Measurements from ENCODE around the gene SYT1.
"Not testable (repeated sequence)": the region's sequence is repeated elsewhere in the genome, so short reads cannot be mapped to it uniquely, and the experiment has no call there.

The SYT1 gene

DNA sequence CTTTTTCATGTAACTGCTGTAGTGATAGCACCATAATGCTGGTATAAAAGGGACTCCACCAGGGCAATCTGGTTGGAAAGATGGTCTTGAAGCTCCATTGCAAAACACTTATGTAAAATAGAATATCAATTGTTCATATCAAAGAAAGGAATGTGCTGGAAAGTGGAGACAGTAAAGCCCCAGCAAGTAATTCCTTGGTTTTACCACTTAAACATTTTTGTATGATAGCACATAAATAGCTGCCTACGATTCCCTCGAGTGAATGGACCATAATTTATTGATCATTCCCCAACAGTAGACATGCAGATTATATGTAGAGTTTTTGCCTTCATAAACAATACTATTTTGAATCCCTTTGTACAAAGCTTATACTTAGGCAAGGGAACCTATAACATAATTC is 550.7 kb downstream of the SYT1 start:
- no peak for DNase-seq

DNA sequence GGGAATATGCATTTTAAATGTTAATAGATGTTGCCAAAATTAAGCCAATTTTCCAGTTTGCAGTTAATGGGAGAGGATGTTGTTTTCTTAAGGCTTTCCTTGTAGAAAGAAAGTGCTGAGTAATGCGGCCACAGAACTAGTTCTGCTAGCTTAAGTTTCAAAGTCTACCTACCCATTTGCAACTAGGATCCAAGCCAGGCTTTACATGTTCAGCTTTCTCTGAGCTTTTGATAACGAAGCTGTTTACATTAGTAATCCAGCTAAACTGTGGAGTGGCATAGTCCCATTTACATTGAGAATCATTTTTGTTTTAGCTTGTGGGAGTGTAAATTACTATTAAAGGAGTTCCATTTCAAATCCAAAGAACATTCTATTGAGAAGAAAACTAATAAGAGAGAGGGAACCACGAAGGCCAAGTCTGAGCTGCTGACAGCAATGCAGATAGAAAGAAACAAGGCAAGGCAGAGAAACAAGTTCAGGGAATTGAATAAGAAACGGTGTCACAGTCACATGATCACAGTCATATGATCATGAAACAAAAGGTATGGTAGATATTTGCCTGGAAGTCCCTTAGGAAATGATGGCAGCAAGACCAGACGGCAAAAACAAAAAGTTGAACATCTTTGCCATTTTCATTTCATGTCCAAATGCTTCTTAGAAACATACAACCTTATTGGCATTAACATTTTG is 551.3 kb downstream of the SYT1 start:
- DNase-seq, result no peak

DNA sequence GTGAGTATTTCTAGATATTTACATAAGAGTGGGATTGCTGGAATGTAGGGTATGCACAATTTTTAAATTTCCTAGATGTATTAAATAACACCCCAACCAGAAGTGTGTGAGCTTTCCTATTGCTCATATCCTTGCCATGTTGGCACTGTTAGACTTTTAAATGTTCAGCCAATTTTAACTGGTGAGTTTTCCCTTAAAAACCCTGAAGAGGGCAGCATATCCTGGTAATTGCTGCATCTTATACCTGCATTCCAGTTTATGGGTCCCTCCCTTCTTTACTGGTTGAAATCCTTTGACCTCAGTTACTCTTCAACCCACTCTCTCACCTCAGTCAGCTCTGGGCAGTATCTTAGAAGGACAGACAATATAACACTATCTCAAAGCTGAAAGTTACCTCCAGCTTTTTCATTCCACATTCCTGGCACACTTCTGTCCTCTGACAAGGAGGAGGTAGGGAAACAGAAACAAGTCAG is 555.6 kb downstream of the SYT1 start:
- DNase-seq, result peak; percentile 94

DNA sequence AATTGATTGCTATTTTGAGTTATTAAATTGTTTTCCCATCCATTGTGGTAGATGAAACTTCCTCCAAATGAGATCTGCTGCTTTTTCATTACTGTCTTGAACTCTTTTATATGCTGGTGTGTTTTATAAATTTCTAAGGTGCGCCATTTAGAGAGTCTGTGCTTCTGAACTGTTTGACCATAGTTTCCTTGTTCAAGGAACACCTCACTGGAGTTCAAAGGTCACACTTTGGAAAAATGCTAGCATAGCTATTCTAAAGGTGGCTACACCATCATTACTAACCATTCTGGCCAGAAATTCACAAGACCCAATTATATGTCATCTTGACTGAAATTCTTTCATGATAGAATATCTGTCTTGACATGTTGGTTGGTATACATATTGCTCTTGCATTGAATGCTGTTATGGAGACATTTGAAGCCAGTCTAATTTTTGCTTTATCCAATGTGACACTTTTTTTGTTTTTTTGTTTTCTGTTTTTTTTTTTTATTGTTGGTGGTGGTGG is 556.7 kb downstream of the SYT1 start:
- DNase-seq, result no peak

- peak; percentile 96 for DNase-seq
Measured at GRCh38 chr12:79422060-79422812, 557.7 kb downstream of the SYT1 start.

DNA sequence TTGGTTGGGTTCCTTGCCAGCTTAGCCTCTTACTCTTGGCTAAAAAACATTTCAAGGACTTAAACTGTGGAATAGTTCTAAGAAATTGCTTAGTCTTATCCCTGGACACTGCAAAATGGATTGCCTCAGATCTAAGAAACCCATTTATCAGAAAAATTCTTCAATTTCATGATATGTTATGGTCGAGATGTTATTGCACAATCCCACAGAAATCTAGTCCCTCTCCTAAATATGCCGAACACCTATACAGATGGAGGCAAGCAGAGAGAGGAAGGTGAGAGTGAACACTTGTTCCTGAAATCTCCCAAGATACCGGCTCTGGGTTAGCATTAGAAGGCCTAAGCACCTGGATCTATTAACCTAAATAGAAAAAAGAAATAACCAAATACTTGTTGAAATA is 559.0 kb downstream of the SYT1 start:
- DNase-seq, result no peak

GRCh38 chr12:79424109-79424721 is 559.6 kb downstream of the SYT1 start:
- peak; percentile 97 for DNase-seq

DNA sequence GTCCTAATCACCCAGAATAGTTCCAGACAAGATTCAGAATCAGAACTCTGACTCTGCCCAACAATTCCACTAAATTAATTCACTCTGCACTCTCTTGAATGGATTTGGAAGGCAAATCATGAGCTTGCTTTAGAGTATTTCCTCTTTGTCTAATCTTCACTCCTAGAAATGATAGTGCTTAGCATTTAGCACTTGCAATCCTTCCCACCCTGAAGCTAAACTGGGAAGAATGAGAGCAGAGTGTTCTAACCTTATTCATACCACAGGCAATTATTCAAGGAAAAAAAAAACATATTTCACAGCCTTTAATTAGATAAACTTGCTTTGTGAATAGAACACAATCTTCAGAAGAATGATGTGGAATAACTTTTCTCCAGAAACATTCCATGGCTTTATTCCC is 561.5 kb downstream of the SYT1 start:
- no peak for DNase-seq

DNA sequence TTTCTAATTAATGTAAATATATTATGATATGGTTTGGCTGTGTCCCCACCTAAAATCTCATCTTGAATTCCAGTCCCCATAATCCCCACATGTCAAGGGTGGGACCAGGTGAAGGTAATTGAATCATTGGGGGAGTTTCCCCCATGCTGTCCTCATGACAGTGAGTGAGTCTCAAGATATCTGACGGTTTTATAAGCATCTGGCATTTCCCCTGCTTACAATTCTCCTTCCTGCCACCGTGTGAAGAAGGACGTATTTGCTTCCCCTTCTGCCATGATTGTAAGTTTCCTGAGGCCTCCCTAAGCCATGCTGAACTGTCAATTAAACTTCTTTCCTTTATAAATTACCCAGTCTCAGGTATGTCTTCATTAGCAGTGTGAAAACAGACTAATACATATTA is 562.2 kb downstream of the SYT1 start:
- DNase-seq, result not testable (repeated sequence)

GRCh38 chr12:79433465-79434072 is 569.0 kb downstream of the SYT1 start:
- DNase-seq, result no peak

GRCh38 chr12:79434561-79434960 is 570.0 kb downstream of the SYT1 start:
- no peak for DNase-seq

DNA sequence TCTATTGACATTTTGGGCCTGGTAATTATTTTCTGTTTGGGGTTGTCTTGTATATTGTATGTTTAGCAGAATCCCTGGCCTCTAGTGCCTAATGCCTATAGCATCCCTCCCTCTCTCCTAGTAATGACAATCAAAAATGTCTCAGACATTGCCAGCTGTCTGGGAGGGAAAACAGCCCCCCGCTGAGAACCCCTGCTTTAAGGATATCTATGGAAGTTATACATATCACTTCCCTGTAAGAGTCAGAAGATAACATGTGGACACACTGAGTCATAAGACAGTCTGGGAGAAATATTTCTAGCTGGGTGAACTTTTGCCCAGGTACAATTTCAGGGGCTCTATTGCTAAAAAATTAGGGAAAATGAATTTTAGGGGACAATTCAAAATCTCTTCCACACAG is 571.2 kb downstream of the SYT1 start:
- DNase-seq, result no peak

GRCh38 chr12:79438480-79439174 is 574.1 kb downstream of the SYT1 start:
- no peak for DNase-seq

DNA sequence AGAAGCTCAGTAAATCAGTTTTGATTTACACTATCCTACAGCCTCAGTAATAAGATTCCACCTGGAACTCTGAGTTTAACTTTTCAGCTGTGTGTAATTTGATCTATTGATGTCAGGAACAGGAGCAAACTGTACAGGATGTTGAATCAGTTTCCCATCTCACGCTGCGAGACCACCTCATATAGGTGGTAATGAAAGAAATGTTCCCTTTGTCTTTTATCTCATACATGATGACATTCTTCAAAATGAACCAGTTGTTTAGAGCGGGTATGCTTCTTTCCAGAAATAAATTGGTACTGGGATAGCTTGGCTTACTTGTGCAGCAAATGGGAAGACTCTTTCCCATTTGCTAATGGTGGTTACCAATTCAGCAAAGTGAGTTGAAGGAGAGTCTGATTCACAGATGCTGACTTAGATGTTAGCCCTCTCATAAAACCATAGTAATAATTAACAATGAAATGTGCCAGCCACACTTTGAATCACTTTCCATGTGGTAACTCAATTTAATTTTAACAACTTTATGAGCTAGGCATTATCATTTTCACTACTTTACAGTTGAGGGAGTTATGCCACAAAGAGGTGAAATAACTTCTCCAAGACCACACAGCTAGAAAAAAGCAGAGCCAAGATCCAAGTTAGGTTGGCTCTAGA is 574.7 kb downstream of the SYT1 start:
- DNase-seq, result peak; percentile 91

DNA sequence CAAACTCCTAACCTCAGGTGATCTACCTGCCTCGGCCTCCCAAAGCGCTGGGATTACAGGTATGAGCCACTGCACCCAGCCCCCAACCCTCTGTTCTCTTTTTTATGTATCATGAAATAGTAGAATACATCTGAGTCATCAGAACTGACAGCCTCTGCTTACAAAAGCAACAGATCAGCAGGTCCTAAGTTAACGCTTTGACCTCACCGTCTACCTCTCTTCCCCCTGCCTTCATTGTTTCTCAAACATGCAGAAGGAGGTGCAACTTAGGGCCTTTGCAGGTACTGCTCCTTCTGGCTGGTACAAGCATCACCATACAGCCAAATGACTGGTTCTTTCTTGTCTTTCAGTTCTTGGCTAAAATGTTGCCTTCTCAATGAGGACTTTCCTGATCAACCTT is 577.0 kb downstream of the SYT1 start:
- no peak for DNase-seq

DNA sequence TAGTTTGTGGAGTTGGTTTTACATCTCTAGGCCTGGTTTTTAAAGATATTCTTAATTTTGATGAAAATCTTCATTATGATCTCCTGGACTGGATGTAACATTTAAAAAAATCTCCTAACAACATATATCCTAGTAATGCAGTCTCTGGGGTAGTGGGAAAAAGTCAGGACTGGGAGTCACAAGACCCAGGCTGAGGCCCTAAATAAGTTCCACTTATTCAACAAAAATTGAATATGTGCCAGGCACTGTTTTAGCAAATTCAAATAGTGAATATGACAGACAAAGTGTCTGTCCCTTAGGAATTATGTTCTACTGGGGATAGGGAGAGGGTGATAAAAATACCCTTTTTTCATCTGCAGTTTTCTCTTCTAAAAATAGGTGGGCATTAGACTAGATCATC is 577.8 kb downstream of the SYT1 start:
- no peak for DNase-seq

DNA sequence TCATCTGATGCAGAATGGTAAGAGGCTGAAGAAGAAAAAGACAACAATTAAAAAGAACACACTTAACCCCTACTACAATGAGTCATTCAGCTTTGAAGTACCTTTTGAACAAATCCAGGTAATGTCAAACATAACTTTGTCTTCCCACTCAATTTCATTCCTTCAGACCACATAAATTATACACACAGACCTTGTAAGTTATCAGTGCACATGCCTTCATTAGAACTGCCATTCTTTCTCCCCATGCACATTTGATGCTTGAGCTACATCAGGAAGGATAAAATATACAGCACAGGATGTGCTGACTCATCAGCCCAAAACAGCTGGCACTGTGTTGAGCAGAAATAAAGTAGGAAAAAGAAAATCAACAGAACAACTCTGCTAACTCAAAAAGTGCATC is 579.5 kb downstream of the SYT1 start:
- DNase-seq, result no peak

GRCh38 chr12:79448816-79449215 is 584.2 kb downstream of the SYT1 start:
- no peak for DNase-seq

- no peak for DNase-seq
Measured at GRCh38 chr12:79451365-79451764, 586.8 kb downstream of the SYT1 start.

- peak; percentile 85 for DNase-seq
Measured at GRCh38 chr12:79451978-79452377, 587.4 kb downstream of the SYT1 start.

DNA sequence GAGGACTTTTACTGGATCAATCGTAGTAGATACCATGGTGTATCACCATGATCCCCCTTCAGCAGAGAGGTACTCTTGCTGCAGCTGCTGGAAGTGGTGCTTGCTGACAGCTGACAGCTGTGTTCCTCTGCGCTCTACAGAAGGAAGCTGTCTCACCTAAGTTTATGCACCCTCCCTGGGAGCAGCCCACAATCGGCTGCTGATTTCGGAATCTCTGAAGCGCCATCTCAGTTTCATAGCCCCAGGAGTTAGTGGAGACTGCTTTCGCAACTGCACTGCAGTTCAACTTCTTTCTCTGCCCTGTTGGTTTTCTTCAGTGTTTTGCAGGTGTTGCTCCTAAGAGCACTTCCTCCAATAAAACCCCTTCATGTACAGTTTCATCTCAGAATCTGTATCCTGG is 588.3 kb downstream of the SYT1 start:
- no peak for DNase-seq

DNA sequence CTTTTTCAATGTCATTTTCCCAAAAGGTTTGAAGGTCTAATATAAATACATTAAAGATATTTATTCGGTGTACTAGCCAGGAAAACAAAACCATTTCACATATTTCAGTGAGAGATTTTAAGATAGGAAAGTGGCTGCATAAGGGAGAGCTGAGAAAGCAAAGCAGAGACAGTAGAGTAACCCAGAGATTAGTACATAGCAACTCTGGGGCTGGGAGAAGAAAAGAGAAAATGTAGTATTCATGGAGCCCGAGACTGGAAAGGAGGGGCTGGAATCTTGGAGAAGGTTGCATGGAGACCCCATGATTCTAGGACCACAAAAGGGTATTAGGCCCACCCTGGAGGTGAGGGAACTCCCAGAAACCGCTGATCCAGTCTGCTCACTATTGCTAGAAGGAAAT is 589.2 kb downstream of the SYT1 start:
- DNase-seq, result no peak

Data from kidney glomerular epithelial cell (primary cell).